GM12865 (cell line): ENCODE data around the gene GCNT1.

Experiments
- DNase-seq: peaks from one replicate; pipeline ENCODE4 v3.0.0; 2010; ENCODE audit warnings: low read depth
- H3K4me3 ChIP-seq: 2 replicates; pipeline ENCODE4 v1.5.1; 2011; ENCODE audit warnings: mild to moderate bottlenecking, low read depth, low read length, control low read depth
- TF ChIP-seq, protein P1 (sequence below): IDR thresholded peaks from 2 replicates; pipeline ENCODE4 v1.5.1; 2011; ENCODE audit warnings: low read length, control low read depth, low read depth, inconsistent platforms; ENCODE audit not compliant: insufficient read depth; ENCODE audit errors: missing control alignments

The GCNT1 gene

DNA sequence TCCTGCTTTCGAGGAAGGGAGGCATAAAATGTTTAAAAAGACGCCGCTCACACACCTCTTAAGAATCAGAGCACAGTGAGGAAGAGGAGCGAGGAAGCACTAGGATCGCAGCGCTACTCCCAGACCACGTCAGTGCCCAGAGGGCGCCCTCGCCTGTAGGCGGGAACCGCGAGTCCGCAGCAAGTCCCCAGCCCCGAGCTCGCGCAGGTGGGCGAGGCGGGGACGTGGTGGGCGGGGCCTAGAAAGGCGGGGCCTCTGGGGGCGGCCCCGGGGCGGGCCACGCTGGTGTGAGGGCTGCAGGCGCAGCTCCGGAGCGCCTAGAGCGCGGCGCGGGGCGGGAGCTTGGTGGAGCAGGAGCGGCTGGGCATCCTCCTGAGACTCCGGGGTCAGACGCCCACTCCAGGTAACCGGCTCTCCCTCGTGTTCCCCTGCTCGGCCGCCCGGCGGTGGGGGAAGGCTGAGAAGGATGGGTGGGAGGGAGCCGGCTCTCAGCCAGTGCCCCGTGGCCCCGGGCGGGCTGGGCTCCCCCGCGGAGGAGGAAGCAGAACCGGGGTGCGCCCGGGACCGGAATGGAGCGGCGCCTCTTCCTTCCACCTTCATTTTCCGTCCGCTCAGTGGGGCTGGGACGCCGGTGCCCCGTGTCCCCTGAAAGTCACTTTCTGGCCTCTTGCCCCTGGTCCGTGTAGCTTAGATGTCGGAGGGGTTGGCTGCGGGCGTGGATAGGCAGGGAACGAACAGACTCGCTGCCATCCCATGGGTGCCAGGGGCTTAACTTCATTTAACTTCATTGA, at the start of gene GCNT1:
Gene GCNT1, plus strand, starts transcription at position 280 of the 791 bp plus-strand sequence. CDS start 43,200 bp downstream, outside the sequence.
- DNase-seq: peak; percentile 91
- H3K4me3 ChIP-seq: peak within 1 kb of the TSS; percentile 68
- TF ChIP-seq, protein P1, sequence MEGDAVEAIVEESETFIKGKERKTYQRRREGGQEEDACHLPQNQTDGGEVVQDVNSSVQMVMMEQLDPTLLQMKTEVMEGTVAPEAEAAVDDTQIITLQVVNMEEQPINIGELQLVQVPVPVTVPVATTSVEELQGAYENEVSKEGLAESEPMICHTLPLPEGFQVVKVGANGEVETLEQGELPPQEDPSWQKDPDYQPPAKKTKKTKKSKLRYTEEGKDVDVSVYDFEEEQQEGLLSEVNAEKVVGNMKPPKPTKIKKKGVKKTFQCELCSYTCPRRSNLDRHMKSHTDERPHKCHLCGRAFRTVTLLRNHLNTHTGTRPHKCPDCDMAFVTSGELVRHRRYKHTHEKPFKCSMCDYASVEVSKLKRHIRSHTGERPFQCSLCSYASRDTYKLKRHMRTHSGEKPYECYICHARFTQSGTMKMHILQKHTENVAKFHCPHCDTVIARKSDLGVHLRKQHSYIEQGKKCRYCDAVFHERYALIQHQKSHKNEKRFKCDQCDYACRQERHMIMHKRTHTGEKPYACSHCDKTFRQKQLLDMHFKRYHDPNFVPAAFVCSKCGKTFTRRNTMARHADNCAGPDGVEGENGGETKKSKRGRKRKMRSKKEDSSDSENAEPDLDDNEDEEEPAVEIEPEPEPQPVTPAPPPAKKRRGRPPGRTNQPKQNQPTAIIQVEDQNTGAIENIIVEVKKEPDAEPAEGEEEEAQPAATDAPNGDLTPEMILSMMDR: peak; percentile 34

DNA sequence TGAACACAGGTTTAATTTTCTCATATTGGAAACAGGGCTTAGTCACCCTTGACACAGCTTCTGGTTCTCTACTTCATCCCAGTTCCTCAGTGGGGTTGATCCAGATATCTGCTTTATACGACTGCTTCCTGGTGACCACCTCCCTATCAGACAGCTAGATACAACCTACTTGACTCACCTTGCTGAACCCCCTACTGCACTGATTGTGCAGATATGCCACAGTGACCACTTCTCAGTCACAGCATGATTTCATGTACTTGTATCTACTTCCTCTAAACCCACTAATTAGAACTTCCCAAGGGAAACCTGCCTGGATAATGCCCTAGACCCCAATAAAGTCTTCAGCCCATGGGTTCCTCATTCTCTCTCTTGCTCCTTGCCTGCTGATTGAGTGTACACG, 46.3 kb upstream of the GCNT1 start:
- no peak for DNase-seq
- no peak overlapping the region for H3K4me3 ChIP-seq
- TF ChIP-seq, protein P1: no peak

DNA sequence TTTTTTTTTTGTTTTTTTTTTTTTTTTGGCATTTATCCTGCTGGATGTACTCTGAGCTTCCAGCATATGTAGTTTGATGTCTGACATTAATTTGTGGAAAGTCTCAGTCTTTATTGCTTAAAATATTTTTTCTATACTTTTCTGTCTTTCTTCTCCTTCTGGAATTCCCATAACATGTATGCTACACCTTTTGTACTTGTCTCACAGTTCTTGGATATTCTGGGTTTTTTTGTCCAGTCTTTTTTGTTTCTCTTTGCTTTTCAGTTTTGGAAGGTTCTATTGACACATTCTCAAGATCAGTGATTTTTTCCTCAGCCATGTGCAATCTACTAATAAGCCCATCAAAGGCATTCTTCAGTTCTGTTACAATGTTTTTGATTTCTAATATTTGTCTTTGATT, 45.3 kb upstream of the GCNT1 start:
- H3K4me3 ChIP-seq: no peak overlapping the region
- TF ChIP-seq, protein P1: no peak
- no peak for DNase-seq

DNA sequence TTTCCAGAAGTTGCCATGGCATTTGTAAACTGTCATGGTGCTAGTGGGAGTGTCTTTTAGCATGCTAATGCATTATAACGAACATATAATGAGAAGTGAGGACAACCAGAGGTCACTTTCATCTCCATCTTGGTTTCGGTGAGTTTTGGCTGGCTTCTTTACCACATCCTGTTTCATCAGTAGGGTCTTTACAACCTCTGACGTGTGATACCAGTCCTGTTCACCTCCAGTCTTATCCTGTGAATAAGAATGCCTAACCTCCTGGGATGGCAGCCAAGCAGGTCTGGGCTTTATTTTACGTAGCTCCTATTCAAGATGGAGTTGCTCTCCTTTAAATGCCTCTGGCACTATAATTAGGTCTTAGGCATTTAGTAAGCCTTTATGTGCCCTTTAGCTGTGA, 44.3 kb upstream of the GCNT1 start:
- peak; percentile 81 for DNase-seq
- H3K4me3 ChIP-seq: no peak overlapping the region
- TF ChIP-seq, protein P1: no peak

DNA sequence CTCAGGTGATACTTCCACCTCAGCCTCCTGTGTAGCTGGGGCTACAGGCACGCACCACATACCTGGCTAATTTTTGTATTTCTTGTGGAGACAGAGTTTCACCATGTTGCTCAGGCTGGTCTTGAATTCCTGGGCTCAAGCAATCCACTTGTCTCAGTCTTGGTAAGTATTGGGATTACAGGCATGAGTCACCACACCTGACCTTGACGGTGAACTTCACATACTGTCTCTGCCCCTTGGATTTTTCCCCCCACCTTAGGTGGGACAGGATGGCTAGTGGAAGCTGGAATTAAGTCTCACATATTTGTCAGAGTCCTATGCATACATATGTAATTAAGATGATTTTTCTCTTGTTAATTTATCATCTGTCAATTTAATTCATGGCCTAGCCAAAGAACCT, 43.8 kb upstream of the GCNT1 start:
- no peak overlapping the region for H3K4me3 ChIP-seq
- TF ChIP-seq, protein P1: no peak
- DNase-seq: no peak

DNA sequence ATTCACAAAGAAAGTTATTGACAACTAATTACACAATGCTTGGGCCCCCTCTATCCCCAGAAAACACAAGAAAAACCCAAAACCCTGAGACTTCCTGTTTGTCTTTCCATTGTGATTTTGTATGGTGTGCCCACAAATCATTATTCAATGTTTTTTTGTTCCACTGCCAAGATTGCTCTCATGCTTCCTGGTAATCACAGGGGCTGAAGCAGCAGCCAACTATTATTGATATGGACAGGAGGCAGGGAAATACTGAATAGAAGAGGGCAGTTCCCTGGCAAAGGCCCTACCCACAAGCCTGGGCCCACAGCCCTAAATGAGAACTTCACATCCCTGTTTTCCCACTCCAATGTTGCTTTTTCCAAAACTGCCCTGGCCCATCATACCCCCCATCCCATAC, 43.3 kb upstream of the GCNT1 start:
- TF ChIP-seq, protein P1: no peak
- DNase-seq: no peak
- no peak overlapping the region for H3K4me3 ChIP-seq

DNA sequence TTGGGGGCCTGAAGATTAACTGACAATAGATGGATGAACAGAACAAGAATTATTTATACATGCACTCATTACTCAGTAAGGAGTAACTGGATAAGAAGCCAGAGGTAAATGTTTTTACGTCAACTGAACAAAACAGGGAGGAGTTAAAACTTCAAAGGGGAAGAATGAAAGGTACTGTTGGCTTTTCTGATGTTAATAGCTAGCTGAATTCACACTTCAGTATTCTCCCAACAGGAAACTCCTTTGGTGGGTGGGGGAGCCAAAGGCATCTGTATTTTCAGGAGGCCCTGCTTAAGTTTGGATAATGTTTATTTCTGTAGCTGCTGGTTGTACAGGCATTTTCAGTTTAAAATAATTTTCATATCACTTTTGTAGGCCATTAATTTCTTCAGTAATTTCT, 41.6 kb upstream of the GCNT1 start:
- no peak for DNase-seq
- no peak overlapping the region for H3K4me3 ChIP-seq
- TF ChIP-seq, protein P1: no peak
